GM12891 (cell line): Measurements from ENCODE around the gene NFKBIB.

ENCODE experiments used
- POLR2A ChIP-seq: IDR thresholded peaks from 2 replicates; pipeline ENCODE4 v1.6.1; 2011; ENCODE audit warnings: low read depth, low read length, control low read depth
- POLR2AphosphoS5 ChIP-seq: IDR thresholded peaks from 2 replicates; pipeline ENCODE4 v1.6.1; 2011; ENCODE audit warnings: low read depth, low read length, control low read depth
- TAF1 ChIP-seq: IDR thresholded peaks from 2 replicates; pipeline ENCODE4 v1.6.1; 2011; ENCODE audit warnings: low read depth, low read length, control low read depth

GRCh38 chr19:38883286-38883685, 16.5 kb upstream of the NFKBIB start:
- TF ChIP-seq TAF1, result no peak
- TF ChIP-seq POLR2A, result no peak
- TF ChIP-seq POLR2AphosphoS5, result no peak
